SK-N-MC (cell line): ENCODE results near the gene CZIB.
"Not testable (repeated sequence)": the region's sequence is repeated elsewhere in the genome, so short reads cannot be mapped to it uniquely, and the experiment has no call there.

Experiments used
- DNase-seq: peaks from one replicate; pipeline ENCODE4 v3.0.0-alpha.2; 2011; ENCODE audit warnings: low read depth, low spot score
- H3K27ac ChIP-seq: fragments of 200-600 bp; sonication (generic); 2 replicates; pipeline ENCODE4 v1.5.1; 2016; ENCODE audit warnings: mixed run types
- H3K36me3 ChIP-seq: fragments of 200-600 bp; sonication (generic); 2 replicates; pipeline ENCODE4 v1.6.1; 2017; ENCODE audit warnings: antibody characterized with exemption, low read length, mixed read lengths; ENCODE audit not compliant: insufficient read depth
- H3K4me3 ChIP-seq: fragments of 200-600 bp; sonication (generic); 2 replicates; pipeline ENCODE4 v1.5.1; 2016
- H3K9ac ChIP-seq: fragments of 200-600 bp; sonication (generic); 2 replicates; pipeline ENCODE4 v1.8.0; 2017; ENCODE audit warnings: mixed run types, mixed read lengths; ENCODE audit not compliant: insufficient read length
- H3K9me3 ChIP-seq: fragments of 200-600 bp; sonication (generic); 2 replicates; pipeline ENCODE4 v1.6.1; 2017; ENCODE audit warnings: low read depth, mild to moderate bottlenecking, antibody characterized with exemption, low read length, moderate library complexity, mixed read lengths
- EZH2 ChIP-seq: fragments of 200-600 bp; sonication (generic); IDR thresholded peaks from one replicate; pipeline ENCODE4 v1.6.1; 2017; ENCODE audit warnings: antibody characterized with exemption
- FOXP2 ChIP-seq: optimal IDR thresholded peaks from 2 replicates; pipeline ENCODE3; 2011; ENCODE audit warnings: mild to moderate bottlenecking, moderate library complexity; ENCODE audit not compliant: insufficient read depth; ENCODE audit errors: extremely low read length, control extremely low read depth
- POLR2AphosphoS5 ChIP-seq: IDR thresholded peaks from 2 replicates; pipeline ENCODE4 v1.6.1; 2012; ENCODE audit warnings: mild to moderate bottlenecking, low read depth, low read length, borderline replicate concordance

The CZIB gene

GRCh38 chr1:53218201-53218600 lies 2.2 kb downstream of the CZIB start:
- Histone ChIP-seq H3K9ac (no peak overlapping the region), H3K36me3 (peaks cover 25% of the 10 kb centered on the region), H3K27ac (no peak overlapping the region), H3K4me3 (no peak overlapping the region), H3K9me3 (no peaks in the 10 kb centered on the region)
- no peak for TF ChIP-seq FOXP2
- DNase-seq = no peak

GRCh38 chr1:53214376-53214940 lies 6.0 kb downstream of the CZIB start:
- Histone ChIP-seq H3K27ac (no peak overlapping the region), H3K4me3 (no peak overlapping the region), H3K9ac (no peak overlapping the region), H3K9me3 (no peaks in the 10 kb centered on the region), H3K36me3 (peaks cover 51% of the 10 kb centered on the region)
- no peak for DNase-seq
- TF ChIP-seq FOXP2 (no peak), EZH2 (no peak), POLR2AphosphoS5 (no peak)

GRCh38 chr1:53210954-53211353 lies 9.5 kb downstream of the CZIB start:
- Histone ChIP-seq H3K9me3 (no peaks in the 10 kb centered on the region), H3K27ac (no peak overlapping the region), H3K36me3 (peaks cover 70% of the 10 kb centered on the region), H3K4me3 (no peak overlapping the region), H3K9ac (no peak overlapping the region)
- TF ChIP-seq FOXP2 (no peak), EZH2 (no peak), POLR2AphosphoS5 (no peak)
- DNase-seq = no peak

GRCh38 chr1:53210352-53210751 lies 10.1 kb downstream of the CZIB start:
- peaks cover 70% of the 10 kb centered on the region for H3K36me3 ChIP-seq
- no peaks in the 10 kb centered on the region for H3K9me3 ChIP-seq
- no peak overlapping the region for H3K27ac ChIP-seq
- H3K9ac ChIP-seq = no peak overlapping the region
- no peak for DNase-seq
- TF ChIP-seq POLR2AphosphoS5 (no peak), EZH2 (no peak), FOXP2 (no peak)
- H3K4me3 ChIP-seq = no peak overlapping the region

- Histone ChIP-seq H3K9ac (no peak overlapping the region), H3K4me3 (no peak overlapping the region), H3K9me3 (no peaks in the 10 kb centered on the region), H3K36me3 (peaks cover 80% of the 10 kb centered on the region), H3K27ac (no peak overlapping the region)
- no peak for TF ChIP-seq FOXP2
- no peak for TF ChIP-seq EZH2
- TF ChIP-seq POLR2AphosphoS5 = no peak
- DNase-seq = no peak
Measured at GRCh38 chr1:53207726-53208125, 12.7 kb downstream of the CZIB start.

GRCh38 chr1:53206735-53207379 lies 13.6 kb downstream of the CZIB start:
- Histone ChIP-seq H3K36me3 (peaks cover 79% of the 10 kb centered on the region), H3K9me3 (no peaks in the 10 kb centered on the region), H3K27ac (no peak overlapping the region), H3K4me3 (no peak overlapping the region), H3K9ac (no peak overlapping the region)
- no peak for DNase-seq
- TF ChIP-seq EZH2 = no peak
- no peak for TF ChIP-seq FOXP2
- TF ChIP-seq POLR2AphosphoS5 = no peak

GRCh38 chr1:53206083-53206685 lies 14.2 kb downstream of the CZIB start:
- not testable (repeated sequence) for H3K4me3 ChIP-seq, H3K9me3 ChIP-seq, DNase-seq, H3K9ac ChIP-seq, H3K27ac ChIP-seq
- H3K36me3 ChIP-seq = peaks cover 77% of the 10 kb centered on the region

- not testable (repeated sequence) for H3K4me3 ChIP-seq, H3K9ac ChIP-seq, DNase-seq, H3K27ac ChIP-seq, H3K9me3 ChIP-seq
- H3K36me3 ChIP-seq = peaks cover 70% of the 10 kb centered on the region
Measured at GRCh38 chr1:53205496-53205895, 14.9 kb downstream of the CZIB start.

GRCh38 chr1:53203466-53203865 lies 17.0 kb downstream of the CZIB start:
- no peak for DNase-seq

More at GRCh38 chr1:53203466-53203865, 17.0 kb downstream of the CZIB start:
- no peak overlapping the region for H3K4me3 ChIP-seq
- H3K9me3 ChIP-seq = no peaks in the 10 kb centered on the region
- TF ChIP-seq POLR2AphosphoS5 (no peak), FOXP2 (no peak), EZH2 (no peak)
- H3K27ac ChIP-seq = no peak overlapping the region
- no peak overlapping the region for H3K9ac ChIP-seq
- peaks cover 58% of the 10 kb centered on the region for H3K36me3 ChIP-seq
